Kidney (tissue), 22 donors: ENCODE data around the gene TFPI. TPM values are rescaled to one million over a fixed set of nuclear protein-coding genes. Genes with fewer than 3 reads are reported as not detected.

ENCODE experiments used
- DNase-seq, 5 donors: peaks; one replicate each; pipeline ENCODE4 v3.0.0-alpha.2; 2013 to 2020
- FAIRE-seq: peaks from 2 replicates; lab custom pipeline; 2012; peaks lifted over from hg19 to GRCh38; lab: Jason Lieb, UNC
- H3K27ac ChIP-seq, 2 donors: one replicate each; pipeline ENCODE4 v1.7.0; 2013; ENCODE audit warnings: low read depth in 2 of 2, low read length in 2 of 2, inconsistent platforms in 1 of 2
- H3K27me3 ChIP-seq: one replicate; pipeline ENCODE4 v1.7.1; 2013; ENCODE audit warnings: low read length, inconsistent platforms; ENCODE audit not compliant: control insufficient read depth, insufficient read depth
- H3K36me3 ChIP-seq, 3 donors: one replicate each; pipeline versions ENCODE4 v1.7.0 to v1.7.1; 2013; ENCODE audit warnings: low read length in 3 of 3, control low read depth in 1 of 3, inconsistent platforms in 1 of 3; ENCODE audit not compliant: insufficient read depth in 3 of 3, control insufficient read depth in 2 of 3
- H3K4me1 ChIP-seq, 3 donors: one replicate each; pipeline versions ENCODE4 v1.7.0 to v1.7.1; 2013; ENCODE audit warnings: low read length in 3 of 3, inconsistent platforms in 1 of 3, low read depth in 1 of 3; ENCODE audit not compliant: control insufficient read depth in 2 of 3, insufficient read depth in 2 of 3
- H3K4me3 ChIP-seq, 3 donors: one replicate each; pipeline versions ENCODE4 v1.7.0 to v1.8.1; 2013; ENCODE audit warnings: low read length in 3 of 3, control low read depth in 1 of 3, inconsistent platforms in 1 of 3
- H3K9ac ChIP-seq, 3 donors: one replicate each; pipeline versions ENCODE4 v1.7.0 to v1.7.1; 2013; ENCODE audit warnings: low read length in 3 of 3, control low read depth in 1 of 3, inconsistent platforms in 1 of 3
- H3K9me3 ChIP-seq, 3 donors: one replicate each; pipeline versions ENCODE4 v1.7.0 to v1.7.1; 2013; ENCODE audit warnings: low read length in 3 of 3, control low read depth in 1 of 3, inconsistent platforms in 1 of 3; ENCODE audit not compliant: control insufficient read depth in 2 of 3, insufficient read depth in 1 of 3
- CTCF ChIP-seq: IDR thresholded peaks from 3 replicates; pipeline ENCODE4 v1.5.1; 2012; ENCODE audit warnings: mild to moderate bottlenecking, moderate library complexity, borderline replicate concordance; ENCODE audit not compliant: insufficient read depth; ENCODE audit errors: extremely low read depth
- intact Hi-C: fragments of 100-400 bp; cut with DNase I; formaldehyde crosslinking; loops from one replicate; pipeline ENCODE4 v1.11.1; 2022
- long read RNA-seq, 10 donors: library from polyadenylated mRNA in 1 of 10; unstranded in 1 of 10; transcript quantifications; one replicate each; pipeline ENCODE4 v2.0.0 and lab custom pipeline, GENCODE V29; 2021 to 2026
- polyA plus RNA-seq: library from polyadenylated mRNA; stranded (reverse); fragments of 350-450 nt; fragmentation: Illumina TruSeq; extraction: RNeasy Lipid Tissue Mini Kit (QIAGEN cat#74804); gene quantifications from one replicate; pipeline ENCODE4 v1.2.3, GENCODE V29; 2014; ENCODE audit warnings: low read depth, low replicate concordance; ENCODE audit not compliant: insufficient read depth
- total RNA-seq: library from RNA; stranded (reverse); fragmentation: NEBNext Ultra II Directional; extraction: Animal tissue kit (Norgen Biotek cat#: 25700); gene quantifications from one replicate; pipeline ENCODE4 v1.2.1, GENCODE V29; 2021
- donor health status: control.
- donor health status: control.
- donor health status: control.
- donor health status: control.
- donor health status: control.
- donor health status: DM: yes; HTN: yes; CAD: no.
- donor health status: Normal renal cell carcinoma (clear cell type).

The TFPI gene
- total RNA-seq: 266 TPM
- polyA plus RNA-seq: 26.2 TPM
- long read RNA-seq, donor 1, partial matches to known transcripts: 0 of 1 reads
- long read RNA-seq, donor 1, other reads (novel, unspliced or antisense): 0 of 1 reads
- long read RNA-seq, donor 2, transcript TFPI-201 (8 exons, 3,885 nt): major isoform, 5 of 5 reads
- long read RNA-seq, donor 2, partial matches to known transcripts: 0 of 5 reads
- long read RNA-seq, donor 2, other reads (novel, unspliced or antisense): 0 of 5 reads
- long read RNA-seq, donor 3, transcript TFPI-201 (8 exons, 3,885 nt): major isoform, 10 of 12 reads
- long read RNA-seq, donor 3, partial matches to known transcripts: 0 of 12 reads
- long read RNA-seq, donor 3, other reads (novel, unspliced or antisense): 0 of 12 reads
- long read RNA-seq, donor 4, partial matches to known transcripts: 0 of 3 reads
- long read RNA-seq, donor 4, other reads (novel, unspliced or antisense): 0 of 3 reads
- long read RNA-seq, donor 5, partial matches to known transcripts: 0 of 2 reads
- long read RNA-seq, donor 5, other reads (novel, unspliced or antisense): 0 of 2 reads
- long read RNA-seq, donor 6, transcript TFPI-201 (8 exons, 3,885 nt): major isoform, 7 of 9 reads
- long read RNA-seq, donor 6, partial matches to known transcripts: 0 of 9 reads
- long read RNA-seq, donor 6, other reads (novel, unspliced or antisense): 0 of 9 reads
- long read RNA-seq, donor 7, transcript TFPI-202 (7 exons, 1,088 nt): minor isoform, 5 of 149 reads
- long read RNA-seq, donor 7, transcript TFPI-201 (8 exons, 3,885 nt): major isoform, 54 of 149 reads
- long read RNA-seq, donor 7, partial matches to known transcripts: 8 of 149 reads
- long read RNA-seq, donor 7, other reads (novel, unspliced or antisense): 82 of 149 reads
- long read RNA-seq, donor 8, transcript TFPI-201 (8 exons, 3,885 nt): major isoform, 6 of 6 reads
- long read RNA-seq, donor 8, partial matches to known transcripts: 0 of 6 reads
- long read RNA-seq, donor 8, other reads (novel, unspliced or antisense): 0 of 6 reads
- long read RNA-seq, donor 9: 0 reads
- long read RNA-seq, donor 10, partial matches to known transcripts: 0 of 1 reads
- long read RNA-seq, donor 10, other reads (novel, unspliced or antisense): 0 of 1 reads

- peaks cover 0 to 22% (median 2%) of the 10 kb centered on the region in 3 donors for H3K4me1 ChIP-seq
- peak within 1 kb of the TSS; percentile 64 to 88 (median 71) for H3K4me3 ChIP-seq
- H3K9ac ChIP-seq: peak within 1 kb of the TSS; percentile 50 to 78 (median 65)
- H3K27me3 ChIP-seq: no peaks in the 10 kb centered on the region
- peak within 1 kb of the TSS; percentile 53 to 78 for H3K27ac ChIP-seq
- intact Hi-C loops: no loop called here
- DNase-seq: peak in 3 of 5 donors; percentile 13 to 62 (median 50)
- H3K36me3 ChIP-seq: no peaks in the 10 kb centered on the region
- H3K9me3 ChIP-seq: no peaks in the 10 kb centered on the region
- FAIRE-seq: peak; percentile 6
- no peak for TF ChIP-seq CTCF
These were observed at the start of gene TFPI for GRCh38 chr2:187554011-187554703. Gene TFPI, minus strand, starts transcription at chr2:187554435. Its CDS starts 50,667 bp downstream, at chr2:187503768.

DNA sequence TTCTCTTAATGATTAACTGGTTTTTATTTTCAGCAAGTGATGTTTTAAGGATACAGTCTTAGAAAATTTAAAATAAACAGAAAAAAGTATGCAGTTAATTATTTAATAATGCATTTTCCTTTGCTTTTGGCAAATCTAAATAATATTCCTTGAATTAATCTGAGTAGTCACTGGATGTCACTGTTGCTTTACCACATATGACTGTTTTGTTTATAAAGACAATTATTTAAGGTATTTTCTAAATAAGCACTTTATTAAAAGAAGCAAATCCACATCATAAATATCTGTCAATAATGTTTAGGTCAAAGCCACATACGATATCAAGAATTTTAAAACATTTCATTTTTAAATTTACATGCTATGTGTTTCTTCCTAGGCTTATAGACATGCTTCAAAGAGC is 40.6 kb upstream of the TFPI start:
- peak; percentile 8 for FAIRE-seq
- TF ChIP-seq CTCF: no peak
- no peak overlapping the region for H3K27ac ChIP-seq
- peak in 1 of 5 donors; percentile 39 for DNase-seq
- intact Hi-C loops: no loop called here
- H3K27me3 ChIP-seq: no peaks in the 10 kb centered on the region
- H3K9ac ChIP-seq: no peak overlapping the region
- H3K4me3 ChIP-seq: no peak overlapping the region
- H3K9me3 ChIP-seq: no peaks in the 10 kb centered on the region
- no peaks in the 10 kb centered on the region for H3K4me1 ChIP-seq
- H3K36me3 ChIP-seq: no peaks in the 10 kb centered on the region

DNA sequence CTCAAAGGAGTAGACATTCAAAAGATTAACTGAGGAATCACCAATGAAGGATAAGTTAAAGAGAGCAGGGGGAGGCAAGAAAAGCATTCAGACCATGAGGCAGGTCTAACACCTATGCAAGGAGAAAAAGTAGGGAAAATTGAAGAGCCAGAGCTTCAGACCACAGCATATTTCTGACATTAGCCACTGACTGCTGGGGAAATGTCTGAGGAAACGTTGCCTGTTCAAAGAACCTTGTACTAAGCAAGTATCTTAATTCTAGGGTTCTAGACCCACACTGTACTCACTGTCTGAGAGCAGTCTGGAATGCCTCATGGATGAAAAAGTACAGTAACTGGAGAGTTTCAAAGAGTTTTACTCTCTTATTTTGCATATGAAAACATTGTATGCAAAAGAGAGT is 39.5 kb upstream of the TFPI start:
- Histone ChIP-seq H3K9ac (no peak overlapping the region), H3K4me3 (no peak overlapping the region), H3K9me3 (no peaks in the 10 kb centered on the region), H3K36me3 (no peaks in the 10 kb centered on the region), H3K27ac (no peak overlapping the region), H3K4me1 (no peaks in the 10 kb centered on the region), H3K27me3 (no peaks in the 10 kb centered on the region)
- no peak for TF ChIP-seq CTCF
- no peak for DNase-seq
- intact Hi-C loops: no loop called here
- no peak for FAIRE-seq
